SK-MEL-5 (cell line): ENCODE results near the gene ANKFY1. TPM values are rescaled to one million over a fixed set of nuclear protein-coding genes. Genes with fewer than 3 reads are reported as not detected.
"Not testable (repeated sequence)": the region's sequence is repeated elsewhere in the genome, so short reads cannot be mapped to it uniquely, and the experiment has no call there.

ENCODE experiments used
- DNase-seq: peaks from one replicate; pipeline ENCODE4 v3.0.0-alpha.2; 2016; ENCODE audit warnings: low read depth, low spot score
- in situ Hi-C: cut with HindIII; loops from 2 replicates; pipeline ENCODE4 v1.10.0; 2016; ENCODE audit warnings: low sequenced_read_pairs, high pct_unique_total_duplicates, low pct_unique_long_range_greater_than_20kb
- total RNA-seq: library from RNA; depleted of rRNA; stranded (reverse); fragments of >200 nt; shearing (Covaris generic); gene quantifications from 2 replicates; pipeline ENCODE4 v1.2.3, GENCODE V29; 2014

ANKFY1 gene
- total RNA-seq, 1 experiment from 2014 or later = 19.1 TPM

DNA sequence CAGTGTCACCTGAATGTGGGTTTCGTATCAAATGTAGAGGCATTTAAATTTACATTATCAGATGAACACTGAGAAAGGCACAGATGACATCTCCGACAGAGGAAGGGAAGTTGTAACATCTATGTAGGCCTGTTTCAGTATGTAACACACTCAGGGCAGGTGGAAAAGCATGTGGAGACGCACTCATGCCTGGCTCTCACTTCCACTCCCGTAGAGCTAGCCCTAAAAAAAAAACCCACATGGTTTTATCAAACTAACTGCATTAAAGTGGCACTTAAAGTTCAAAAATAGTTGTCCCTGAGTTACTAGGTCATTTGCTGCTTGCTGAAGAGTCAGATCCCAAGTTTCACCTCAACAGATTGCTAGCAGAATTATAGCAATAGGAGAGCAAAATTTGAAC lies 6.1 kb upstream of the ANKFY1 start:
- DNase-seq = no peak
- in situ Hi-C loops = no loop called here

DNA sequence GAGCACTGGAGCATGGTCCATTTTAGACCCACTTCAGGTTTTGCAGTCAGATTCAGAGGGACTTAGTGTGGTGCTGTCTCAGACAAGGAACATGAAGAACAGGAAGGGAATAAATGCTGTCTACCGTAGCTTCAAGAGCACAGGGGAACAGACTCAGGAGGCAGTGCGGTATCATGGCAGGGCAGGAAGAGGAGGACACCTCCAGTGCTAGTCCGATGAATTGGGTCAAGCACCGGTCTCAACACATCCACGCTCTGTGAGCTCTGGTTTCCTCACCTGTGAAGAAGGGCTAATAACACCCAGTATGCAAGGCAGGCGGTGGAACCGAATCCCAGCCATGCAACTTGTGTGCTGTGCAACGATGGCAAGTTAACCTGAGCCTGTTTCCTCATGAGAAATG lies 3.6 kb upstream of the ANKFY1 start:
- in situ Hi-C loops = no loop called here

GRCh38 chr17:4266550-4266949 lies 2.8 kb upstream of the ANKFY1 start:
- in situ Hi-C loops = no loop called here
- DNase-seq = no peak

More for the DNA sequence above, 3.6 kb upstream of the ANKFY1 start:
- no peak for DNase-seq

DNA sequence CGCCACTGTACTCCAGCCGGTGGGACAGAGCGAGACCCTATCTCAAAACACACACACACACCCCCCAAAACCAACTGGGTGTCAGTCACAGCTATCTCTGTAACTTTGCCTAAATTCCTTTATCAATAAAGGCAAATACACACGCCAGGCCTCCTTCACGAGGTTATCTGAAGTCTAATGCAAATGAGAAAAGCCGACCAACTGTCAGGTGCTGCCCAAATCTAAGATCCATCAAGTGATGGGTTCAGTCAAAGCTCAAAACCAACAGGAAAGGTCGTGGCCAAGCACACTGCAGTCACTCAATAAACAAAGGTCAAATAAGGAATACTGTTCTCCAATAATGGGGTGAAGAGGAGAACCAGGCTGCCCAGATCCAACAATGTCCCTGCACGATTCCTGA lies 1.1 kb downstream of the ANKFY1 start:
- in situ Hi-C loops = no loop called here
- DNase-seq = no peak

- no peak for DNase-seq
- in situ Hi-C loops = no loop called here
Measured at GRCh38 chr17:4261452-4261851, 2.3 kb downstream of the ANKFY1 start.

- in situ Hi-C loops = no loop called here
- DNase-seq = no peak
Measured at GRCh38 chr17:4258867-4259266, 4.9 kb downstream of the ANKFY1 start.

DNA sequence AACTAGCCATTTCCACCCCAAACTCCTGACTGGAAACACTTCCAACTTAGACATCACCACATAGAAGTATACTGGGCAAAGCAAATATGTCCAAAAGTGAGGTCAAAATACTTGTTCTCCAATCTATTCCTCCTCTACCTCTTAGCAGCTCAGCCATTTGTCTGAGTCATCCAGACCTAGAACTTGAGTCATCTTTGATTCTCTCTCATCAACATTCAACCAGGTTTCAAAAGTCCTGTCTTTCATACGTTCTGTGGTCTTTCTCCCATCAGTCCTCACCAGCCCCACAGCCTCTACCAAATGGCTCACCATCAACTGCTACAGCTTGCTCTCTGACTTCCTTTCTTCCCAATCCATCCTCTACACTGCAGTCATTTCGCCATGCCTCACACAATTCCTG lies 6.8 kb downstream of the ANKFY1 start:
- in situ Hi-C loops = no loop called here
- DNase-seq = no peak

DNA sequence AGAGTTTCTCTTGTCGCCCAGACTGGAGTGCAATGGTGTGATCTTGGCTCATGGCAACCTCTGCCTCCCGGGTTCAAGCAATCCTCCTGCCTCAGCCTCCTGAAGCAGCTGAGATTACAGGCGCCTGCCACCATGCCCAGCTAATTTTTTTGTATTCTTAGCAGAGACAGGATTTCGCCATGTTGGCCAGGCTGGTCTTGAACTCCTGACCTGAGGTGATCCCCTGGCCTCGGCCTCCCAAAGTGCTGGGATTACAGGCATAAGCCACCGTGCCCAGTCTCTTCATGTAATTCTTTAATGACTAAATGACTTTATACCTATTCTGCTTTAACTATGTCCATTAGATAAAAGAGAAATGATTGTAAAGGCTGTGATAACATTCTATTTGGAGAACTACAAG lies 8.5 kb downstream of the ANKFY1 start:
- in situ Hi-C loops, DNase-seq: not testable (repeated sequence)

GRCh38 chr17:4250887-4251286 lies 12.9 kb downstream of the ANKFY1 start:
- DNase-seq = no peak
- in situ Hi-C loops = no loop called here

DNA sequence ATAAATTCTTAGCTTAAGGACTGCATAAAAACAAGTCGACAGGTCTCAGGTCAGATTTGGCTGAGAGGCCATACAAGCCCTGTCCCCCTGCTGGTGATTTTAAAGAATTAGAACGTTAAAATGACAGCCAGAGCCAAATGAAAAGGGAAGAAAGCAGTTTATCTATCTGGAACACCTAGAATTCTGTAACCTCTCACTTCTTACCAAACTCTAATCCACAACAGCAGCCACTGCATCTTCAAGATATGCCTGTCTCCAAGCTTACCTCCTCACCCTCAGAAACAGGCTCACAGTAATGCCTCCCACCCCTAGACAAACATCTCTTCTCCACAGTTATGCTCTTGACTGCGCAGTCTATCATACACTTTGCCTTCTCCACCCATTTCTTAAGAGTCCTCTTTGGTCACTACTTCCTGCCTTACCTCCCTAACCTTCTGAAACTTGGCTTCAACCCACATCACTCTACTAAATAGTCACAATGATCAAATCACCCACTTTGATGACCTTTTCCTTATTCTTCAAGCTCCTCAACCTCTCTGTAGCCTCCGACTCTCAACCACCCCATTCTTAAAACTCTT lies 14.2 kb downstream of the ANKFY1 start:
- DNase-seq = peak; percentile 63
- in situ Hi-C loops = no loop called here

DNA sequence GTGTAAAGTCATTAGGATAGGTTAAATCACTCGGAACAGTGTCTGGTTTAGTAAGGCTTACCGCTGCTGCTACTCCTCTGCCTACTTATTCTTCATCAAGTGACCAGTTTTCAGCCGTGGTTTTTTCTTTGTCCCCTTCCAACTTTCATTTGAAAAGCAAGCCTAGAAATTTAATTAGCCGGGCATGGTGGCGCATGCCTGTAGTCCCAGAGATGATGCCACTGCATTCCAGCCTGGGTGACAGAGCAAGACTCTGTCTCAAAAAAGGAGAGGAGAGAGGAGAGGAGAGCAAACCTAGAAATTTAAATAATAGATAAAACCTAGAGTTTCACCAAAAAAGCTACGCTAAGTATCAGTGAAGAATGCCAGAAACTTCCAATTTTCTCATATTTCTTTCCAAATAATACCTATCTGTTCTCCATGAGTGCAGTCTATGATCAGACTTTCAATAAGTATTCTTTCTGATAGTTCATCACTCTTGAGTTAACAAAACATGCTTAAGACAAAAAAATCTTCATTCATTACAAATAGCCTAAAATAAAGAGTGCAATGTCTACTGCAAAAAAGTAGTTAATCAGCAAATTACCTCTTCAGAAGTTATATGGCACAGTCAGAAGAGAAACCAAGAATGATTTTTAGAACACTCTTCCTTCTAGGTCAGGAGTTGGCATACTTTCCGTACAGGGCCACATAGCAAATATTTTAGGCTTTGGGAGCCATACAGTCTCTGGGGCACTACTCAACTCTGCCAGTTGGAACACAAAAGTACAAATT lies 15.1 kb downstream of the ANKFY1 start:
- in situ Hi-C loops = no loop called here
- DNase-seq = no peak

DNA sequence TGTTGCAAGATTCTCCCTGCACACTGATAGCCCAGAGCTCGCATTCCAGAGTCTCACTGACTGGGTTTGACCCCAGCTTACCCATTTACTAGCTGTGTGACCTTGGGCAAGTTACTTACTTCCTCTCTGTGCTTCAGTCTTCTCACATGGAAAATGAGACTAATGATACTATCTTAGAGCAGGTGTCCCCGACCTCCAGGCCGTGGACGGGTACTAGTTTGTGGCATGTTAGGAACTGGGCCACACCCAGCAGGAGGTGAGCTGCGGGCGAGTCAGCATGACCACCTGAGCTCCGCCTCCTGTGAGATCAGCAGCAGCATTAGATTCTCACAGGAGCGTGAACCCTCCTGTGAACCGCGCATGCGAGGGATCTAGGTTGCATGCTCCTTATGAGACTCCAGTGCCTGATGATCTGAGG lies 15.8 kb downstream of the ANKFY1 start:
- in situ Hi-C loops = no loop called here
- no peak for DNase-seq

- no peak for DNase-seq
- in situ Hi-C loops = no loop called here
Measured at GRCh38 chr17:4247361-4247970, 16.3 kb downstream of the ANKFY1 start.

DNA sequence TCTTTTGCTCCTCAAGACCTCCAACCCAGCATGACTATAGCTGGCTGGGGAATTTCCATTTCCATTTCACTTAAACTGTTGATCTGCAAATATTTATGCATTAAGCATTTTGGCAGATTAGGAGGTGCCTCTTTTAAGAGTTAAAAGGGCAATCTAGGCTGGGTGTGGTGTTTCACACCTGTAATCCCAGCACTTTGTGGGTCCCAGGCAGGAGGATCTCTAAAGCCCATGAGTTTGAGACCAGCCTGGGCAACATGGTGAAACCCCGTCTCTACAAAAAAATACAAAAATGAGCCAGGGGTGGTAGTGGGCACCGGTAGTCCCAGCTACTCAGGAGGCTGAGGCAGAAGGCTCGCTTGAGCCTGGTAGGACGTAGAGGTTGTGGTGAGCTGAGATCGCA lies 17.1 kb downstream of the ANKFY1 start:
- DNase-seq = no peak
- in situ Hi-C loops = no loop called here

- in situ Hi-C loops = no loop called here
- DNase-seq = no peak
Measured at GRCh38 chr17:4241535-4241934, 22.2 kb downstream of the ANKFY1 start.

GRCh38 chr17:4236456-4236855 lies 27.3 kb downstream of the ANKFY1 start:
- no peak for DNase-seq

GRCh38 chr17:4235372-4236279 lies 28.2 kb downstream of the ANKFY1 start:
- in situ Hi-C loops = no loop called here
- DNase-seq = no peak

More at GRCh38 chr17:4236456-4236855, 27.3 kb downstream of the ANKFY1 start:
- in situ Hi-C loops = no loop called here

DNA sequence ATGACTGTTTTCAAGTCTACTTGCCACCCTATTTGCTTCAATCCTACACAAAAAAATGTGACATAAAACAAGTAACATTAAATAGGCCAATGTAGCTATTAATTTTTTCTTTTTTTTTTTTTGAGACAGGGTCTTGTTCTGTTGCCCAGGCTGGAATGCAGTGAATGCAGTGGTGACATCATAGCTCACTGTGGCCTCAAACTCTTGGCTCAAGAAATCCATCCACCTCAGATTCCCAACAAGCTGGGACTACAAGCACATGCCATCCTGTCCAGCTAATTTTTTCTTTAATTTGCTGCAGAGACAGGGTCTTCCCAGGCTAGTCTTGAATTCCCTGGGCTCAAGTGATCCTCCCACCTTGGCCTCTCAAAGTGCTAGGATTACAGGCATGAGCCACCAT lies 29.4 kb downstream of the ANKFY1 start:
- in situ Hi-C loops = no loop called here
- no peak for DNase-seq
